BJ (cell line): ENCODE results near the gene ARHGAP26. TPM values are rescaled to one million over a fixed set of nuclear protein-coding genes. Genes with fewer than 3 reads are reported as not detected.

ENCODE experiments used
- CTCF ChIA-PET: fragments of 350-600 bp; formaldehyde crosslinking; extraction: SDS; loops from one replicate; lab custom pipeline; 2021; ENCODE audit warnings: antibody characterized with exemption, inconsistent platforms; lab: Yijun Ruan, JAX
- POLR2A ChIA-PET: fragments of 300-600 bp; sonication (Branson Sonifier 250); formaldehyde crosslinking; extraction: SDS; loops from one replicate; lab custom pipeline; 2021; ENCODE audit warnings: antibody characterized with exemption; lab: Charles Lee
- DNase-seq: peaks from one replicate; pipeline ENCODE4 v3.0.0-alpha.2; 2011; ENCODE audit warnings: low read depth
- H3K27me3 ChIP-seq: 2 replicates; pipeline ENCODE4 v1.6.0; 2011; ENCODE audit warnings: low read length; ENCODE audit not compliant: control insufficient read depth, insufficient read depth
- H3K36me3 ChIP-seq: 2 replicates; pipeline ENCODE4 v1.5.1; 2011; ENCODE audit warnings: low read length; ENCODE audit not compliant: control insufficient read depth, insufficient read depth
- H3K4me3 ChIP-seq: 2 replicates; pipeline ENCODE4 v1.5.1; 2011; ENCODE audit warnings: low read depth, mild to moderate bottlenecking, control low read depth, low read length
- CTCF ChIP-seq: IDR thresholded peaks from 2 replicates; pipeline ENCODE4 v1.5.1; 2011; ENCODE audit warnings: low read depth, mild to moderate bottlenecking, control low read depth, inconsistent platforms, low read length, moderate library complexity; ENCODE audit not compliant: insufficient read depth
- polyA plus RNA-seq: library from polyadenylated mRNA; depleted of rRNA; stranded (reverse); fragments of >200 nt; gene quantifications from 2 replicates; pipeline ENCODE4 v1.2.3, GENCODE V29; 2011

The ARHGAP26 gene
- polyA plus RNA-seq, 1 experiment = 4.8 TPM

DNA sequence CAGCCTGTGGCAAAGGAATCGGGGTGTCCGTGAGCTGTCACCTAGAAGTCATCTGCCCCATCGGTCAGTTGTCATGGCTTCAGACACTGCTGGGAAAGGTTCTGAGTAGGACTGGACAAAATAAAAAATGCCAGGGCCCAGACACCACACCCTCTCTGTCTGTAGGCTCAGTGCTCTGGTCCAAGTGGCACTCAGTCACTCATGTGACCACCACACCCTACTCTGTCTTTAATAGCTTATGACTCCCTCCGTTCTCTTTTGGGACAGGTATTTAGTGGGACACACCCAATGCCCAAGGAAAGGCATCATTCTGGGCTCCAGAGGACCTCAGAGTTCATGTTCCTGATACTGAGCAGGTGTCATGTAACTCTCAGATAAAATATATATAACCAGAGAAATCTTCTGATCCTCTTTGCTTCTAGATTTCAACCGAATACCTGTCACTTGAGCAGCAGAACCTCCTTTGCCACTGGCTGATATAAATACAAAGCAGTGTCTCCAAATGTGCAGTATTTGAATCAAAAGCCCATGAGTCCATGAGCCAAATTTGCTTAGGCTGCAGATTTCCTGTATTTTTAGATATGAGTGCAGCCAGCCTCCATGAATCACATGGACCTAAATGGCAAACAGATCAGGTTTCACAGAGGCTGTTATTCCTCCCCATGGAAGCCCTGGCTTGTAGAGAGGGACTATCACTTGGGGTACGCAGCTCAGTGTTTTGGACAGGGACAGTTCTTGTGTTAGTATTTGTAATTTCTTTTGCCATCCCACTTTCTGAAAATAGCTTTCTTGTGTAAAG is 272.0 kb downstream of the ARHGAP26 start:
- no peaks in the 10 kb centered on the region for H3K36me3 ChIP-seq
- H3K27me3 ChIP-seq = no peaks in the 10 kb centered on the region; the same call in 1 of the 2 replicates
- CTCF ChIA-PET = interaction anchor here (0.8 to 1.8 kb wide), 2 partner anchors 9 to 18 kb away, joined by 4 read pairs; no protein-coding TSS in a partner anchor
- no peak for DNase-seq
- POLR2A ChIA-PET = no interaction called here
- H3K4me3 ChIP-seq = no peak overlapping the region
- no peak for TF ChIP-seq CTCF

- Histone ChIP-seq H3K36me3 (no peaks in the 10 kb centered on the region), H3K4me3 (no peak overlapping the region), H3K27me3 (no peaks in the 10 kb centered on the region)
- DNase-seq = no peak
- no peak for TF ChIP-seq CTCF
- ChIA-PET POLR2A (no interaction called here), CTCF (interaction anchor here (0.9 kb wide), 1 partner anchor 16 kb away, joined by 3 read pairs; no protein-coding TSS in a partner anchor)
Measured at GRCh38 chr5:143044265-143044664, 274.1 kb downstream of the ARHGAP26 start.

DNA sequence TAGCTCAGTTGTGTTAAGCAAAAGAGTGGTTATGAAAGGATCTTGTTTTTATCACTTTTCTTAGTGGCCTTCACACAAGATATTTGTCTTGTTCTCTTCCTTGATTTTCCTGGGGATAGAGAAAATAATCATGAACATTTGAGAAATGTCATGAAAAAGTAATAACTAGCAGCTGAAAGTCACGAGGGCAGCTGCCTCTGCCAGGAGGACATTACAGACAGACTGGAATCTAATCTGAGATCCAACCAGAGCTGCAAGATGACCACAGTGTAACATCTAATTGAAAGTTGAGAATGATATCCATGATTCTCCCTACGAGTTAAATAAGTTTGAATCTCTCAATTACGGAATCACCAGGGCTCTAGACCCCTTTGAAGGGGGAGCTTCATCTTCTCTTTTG is 274.9 kb downstream of the ARHGAP26 start:
- CTCF ChIA-PET = interaction anchor here (0.7 to 0.9 kb wide), 2 partner anchors 15 to 123 kb away, joined by 3 read pairs; no protein-coding TSS in a partner anchor
- DNase-seq = no peak

GRCh38 chr5:143046314-143046713 is 276.1 kb downstream of the ARHGAP26 start:
- TF ChIP-seq CTCF = no peak
- H3K36me3 ChIP-seq = no peaks in the 10 kb centered on the region
- H3K27me3 ChIP-seq = no peaks in the 10 kb centered on the region
- H3K4me3 ChIP-seq = no peak overlapping the region
- no peak for DNase-seq
- CTCF ChIA-PET = interaction anchor here (0.6 kb wide), 1 partner anchor 87 kb away, joined by 4 read pairs; no protein-coding TSS in a partner anchor
- POLR2A ChIA-PET = no interaction called here

More for the DNA sequence above, 274.9 kb downstream of the ARHGAP26 start:
- no peak overlapping the region for H3K4me3 ChIP-seq
- POLR2A ChIA-PET = no interaction called here
- TF ChIP-seq CTCF = no peak
- H3K36me3 ChIP-seq = no peaks in the 10 kb centered on the region
- H3K27me3 ChIP-seq = no peaks in the 10 kb centered on the region

DNA sequence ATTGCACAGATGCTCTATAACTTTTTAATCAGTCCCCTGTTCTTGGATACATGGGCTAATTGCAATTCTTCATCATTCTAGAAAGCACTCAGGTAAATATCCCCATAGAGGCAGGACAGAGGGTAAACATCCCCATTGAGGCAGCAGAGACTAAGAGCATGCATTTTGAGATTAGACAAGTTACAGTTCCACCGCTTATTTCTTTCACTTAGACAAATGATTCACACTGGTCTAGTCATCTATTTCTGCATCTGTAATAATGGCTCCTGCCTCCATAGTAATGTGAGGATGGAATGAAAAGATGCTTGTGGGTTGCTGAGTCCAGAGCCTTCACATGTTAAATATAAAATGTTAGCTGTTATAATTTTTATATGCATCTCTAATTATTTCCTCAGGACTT is 276.9 kb downstream of the ARHGAP26 start:
- no peak for DNase-seq
- ChIA-PET POLR2A (no interaction called here), CTCF (no interaction called here)
- Histone ChIP-seq H3K4me3 (no peak overlapping the region), H3K36me3 (no peaks in the 10 kb centered on the region), H3K27me3 (no peaks in the 10 kb centered on the region)
- no peak for TF ChIP-seq CTCF
